Cerebellar cortex (tissue), 1 donor: ENCODE data around the gene EXOSC3.
"Not testable (repeated sequence)": the region's sequence is repeated elsewhere in the genome, so short reads cannot be mapped to it uniquely, and the experiment has no call there.

Experiments used
- DNase-seq: peaks from one replicate; pipeline ENCODE4 v3.0.0-alpha.2; 2015; ENCODE audit warnings: low spot score

The EXOSC3 gene

DNA sequence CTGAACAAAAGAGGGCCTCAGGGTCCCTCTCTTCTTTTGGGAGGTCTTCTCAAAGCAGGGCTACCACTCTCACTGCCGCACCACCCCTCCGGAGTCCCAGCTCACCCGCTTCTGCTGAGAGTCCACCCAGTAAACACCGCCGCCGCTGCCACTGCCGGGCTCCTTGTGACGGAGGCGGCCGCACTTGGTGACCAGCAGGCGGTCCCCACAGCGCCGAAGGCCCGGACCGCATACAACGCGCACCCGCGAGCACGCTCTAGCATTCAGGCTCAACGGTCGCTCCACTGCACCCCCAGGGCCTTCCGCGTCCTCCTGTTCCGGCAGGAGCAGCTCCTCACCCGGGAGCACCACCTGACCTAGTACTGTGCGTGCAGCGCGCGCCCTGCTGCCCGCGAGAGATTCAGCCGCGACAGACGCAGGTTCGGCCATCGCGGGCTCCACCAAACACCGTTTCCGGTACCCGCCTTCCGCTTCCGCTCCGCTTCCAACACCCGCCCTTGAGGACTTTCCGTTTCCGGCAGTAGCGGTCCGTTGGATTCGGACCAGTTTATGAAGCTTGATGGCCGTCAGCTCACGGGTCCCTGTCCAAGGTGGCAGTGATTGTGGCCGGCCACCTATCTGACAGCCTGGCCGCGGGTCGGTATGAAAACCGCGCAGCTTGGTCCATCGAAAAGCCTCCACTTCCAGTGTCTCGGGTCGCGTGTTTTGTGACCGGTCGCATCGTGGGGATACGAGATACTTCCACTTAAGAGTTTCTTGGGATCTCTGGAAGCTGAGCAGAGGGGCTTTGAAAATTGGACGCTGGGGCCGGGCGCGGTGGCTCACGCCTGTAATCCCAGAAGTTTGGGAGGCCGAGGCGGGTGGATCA is at the start of gene EXOSC3:
Gene EXOSC3 (minus strand): TSS at position 449 of the 868 bp plus-strand sequence. CDS start 20 bp downstream, at position 429.
- DNase-seq = peak; percentile 95

DNA sequence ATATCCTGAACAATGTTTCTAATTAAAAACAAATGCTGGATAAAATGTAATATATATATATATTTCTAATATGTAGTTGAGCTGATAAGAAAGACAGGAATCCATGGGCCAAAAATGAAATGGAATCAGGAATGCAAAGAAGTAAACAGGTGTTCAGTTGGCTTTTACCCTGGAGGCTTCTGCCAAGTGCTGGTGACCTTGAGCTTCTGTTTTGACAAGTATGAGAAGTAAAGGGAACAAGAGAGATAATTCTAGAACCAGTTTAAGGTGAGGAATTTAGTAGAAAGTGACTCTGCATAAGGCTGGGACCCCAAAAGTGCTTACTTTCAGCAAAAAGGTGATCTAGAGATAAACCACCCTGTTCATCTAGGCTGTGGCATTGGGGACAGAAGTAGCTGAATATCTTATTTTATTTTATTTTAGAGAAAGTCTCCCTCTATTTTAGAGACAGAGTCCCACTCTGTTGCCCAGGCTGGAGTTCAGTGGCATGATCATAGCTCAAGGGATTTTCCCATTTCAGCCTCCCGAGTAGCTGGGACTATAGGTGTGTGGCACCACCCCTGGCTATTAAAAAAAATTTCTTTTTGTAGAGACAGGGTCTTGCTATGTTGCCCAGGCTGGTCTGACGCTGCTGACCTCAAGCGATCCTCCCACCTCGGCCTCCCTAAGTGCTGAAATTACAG is 42.8 kb upstream of the EXOSC3 start:
- DNase-seq = no peak

GRCh38 chr9:37825174-37825573 is 40.3 kb upstream of the EXOSC3 start:
- DNase-seq = not testable (repeated sequence)

GRCh38 chr9:37820142-37820541 is 35.3 kb upstream of the EXOSC3 start:
- DNase-seq = no peak

DNA sequence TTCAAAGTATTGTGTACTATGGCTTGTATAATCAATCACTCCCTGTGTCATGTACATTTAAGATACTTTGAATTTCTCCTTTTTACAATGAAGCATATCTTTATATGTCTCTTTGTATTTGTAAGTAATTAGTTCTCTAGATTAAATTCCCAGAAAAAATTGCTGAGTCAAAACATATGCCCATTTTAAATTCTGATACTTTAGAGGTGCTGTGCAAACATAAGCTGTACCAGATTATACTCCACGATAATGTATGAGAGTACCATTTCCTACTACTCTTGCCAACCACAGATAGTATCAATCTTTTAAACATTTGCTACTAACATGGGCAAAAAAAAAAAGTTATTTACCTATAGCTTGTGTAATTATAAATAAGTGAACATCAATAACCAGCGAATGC is 34.0 kb upstream of the EXOSC3 start:
- DNase-seq = no peak

GRCh38 chr9:37812773-37813379 is 28.0 kb upstream of the EXOSC3 start:
- DNase-seq = no peak

GRCh38 chr9:37811906-37812476 is 27.1 kb upstream of the EXOSC3 start:
- no peak for DNase-seq

- DNase-seq = not testable (repeated sequence)
These were observed 24.8 kb upstream of the EXOSC3 start for GRCh38 chr9:37809676-37810075.

DNA sequence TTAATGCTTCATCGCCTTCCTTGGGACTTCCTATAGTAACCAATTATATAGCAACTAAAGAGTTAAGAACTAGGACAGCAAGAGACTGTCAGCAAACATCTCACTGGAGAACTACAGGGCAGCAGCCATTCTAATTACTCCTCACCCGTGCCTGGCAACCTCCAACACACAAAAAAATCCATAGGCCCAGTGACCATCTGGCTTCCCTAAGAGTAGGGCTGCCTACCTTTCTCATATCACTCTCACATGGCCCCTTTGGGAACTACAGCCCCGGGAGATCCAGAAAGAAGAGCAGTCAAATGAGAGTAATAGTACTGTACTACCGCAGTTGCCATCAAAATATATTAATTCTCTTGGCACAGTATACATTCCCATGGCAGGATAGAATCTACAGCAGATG is 21.4 kb upstream of the EXOSC3 start:
- no peak for DNase-seq

DNA sequence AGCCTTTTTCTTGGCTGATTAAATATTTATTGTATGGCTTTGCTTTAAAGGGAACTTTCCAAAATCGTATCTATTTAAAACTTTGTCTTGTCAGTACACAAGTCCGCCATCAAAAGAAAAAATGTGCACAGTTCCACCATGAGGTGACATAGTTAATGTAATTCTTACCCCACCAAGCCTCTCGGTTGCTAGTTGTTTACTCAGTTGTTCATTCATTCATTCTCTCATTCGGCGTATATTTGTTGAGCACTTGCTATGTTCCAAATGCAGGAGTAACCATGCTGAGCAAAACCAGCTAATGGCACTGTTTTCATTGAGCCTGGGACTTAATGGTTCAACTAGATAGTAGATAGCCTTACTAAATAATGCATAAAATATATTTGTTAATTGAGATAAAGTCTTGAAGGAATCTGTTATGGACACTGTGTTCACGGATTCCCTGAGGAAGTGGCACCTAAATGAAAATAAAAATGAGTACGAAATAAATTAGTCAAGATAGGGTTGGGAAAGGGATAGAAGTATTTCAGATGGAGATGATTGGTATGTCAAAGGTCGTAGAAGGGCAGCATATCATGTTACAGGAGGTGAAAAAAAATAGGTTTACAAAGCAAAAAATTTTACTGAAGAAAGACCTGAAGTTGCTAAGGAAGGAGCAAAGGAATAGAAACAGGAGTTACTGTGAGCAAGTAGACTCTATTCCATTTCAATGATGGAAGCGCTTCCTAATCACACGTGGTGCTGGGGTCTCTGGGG is 17.3 kb upstream of the EXOSC3 start:
- DNase-seq = no peak

- DNase-seq = no peak
These were observed 16.5 kb upstream of the EXOSC3 start for GRCh38 chr9:37801287-37801850.

GRCh38 chr9:37800631-37801286 is 15.9 kb upstream of the EXOSC3 start, which contains the start of gene DCAF10:
DCAF10 (plus strand) TSS chr9:37800797; CDS start chr9:37800867, 70 bp downstream.
- DNase-seq = peak; percentile 79

DNA sequence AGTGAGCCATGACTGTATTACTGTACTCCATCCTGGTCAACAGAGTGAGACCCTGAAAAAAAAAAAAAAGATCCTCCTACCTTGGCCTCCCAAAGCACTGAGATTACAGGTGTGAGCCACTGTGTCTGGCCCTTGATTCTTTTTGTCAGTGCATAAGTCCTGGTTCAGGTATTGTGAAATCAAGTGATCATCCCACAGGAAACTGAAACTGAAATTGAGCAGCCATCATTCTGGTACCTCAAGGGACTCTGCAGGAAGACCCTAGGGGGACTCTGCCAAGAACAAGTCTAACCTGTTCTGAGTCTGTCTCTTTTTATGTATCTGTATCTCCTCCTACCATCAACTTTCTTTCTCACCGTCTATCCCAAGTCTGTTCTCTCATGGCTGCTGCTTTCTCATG is 13.8 kb upstream of the EXOSC3 start:
- no peak for DNase-seq

- no peak for DNase-seq
These were observed 11.4 kb upstream of the EXOSC3 start for GRCh38 chr9:37796232-37796631.

DNA sequence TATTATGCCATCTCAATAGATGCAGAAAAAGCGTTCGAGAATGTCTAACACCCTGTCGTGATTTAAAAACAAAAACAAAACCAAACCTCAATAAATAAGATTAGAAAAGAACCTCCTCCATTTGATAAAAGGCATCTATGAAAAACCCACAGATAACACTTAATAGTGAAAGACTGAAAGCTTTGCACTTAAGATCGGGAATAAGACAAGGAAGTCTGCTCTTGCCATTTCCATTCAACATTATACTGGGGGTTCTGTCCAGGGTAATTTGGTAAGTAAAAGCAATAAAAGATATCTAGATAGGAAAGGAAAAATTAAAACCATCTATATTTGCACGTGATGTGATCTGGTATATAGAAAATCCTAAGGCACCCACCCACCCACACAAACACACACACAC is 7.3 kb upstream of the EXOSC3 start:
- no peak for DNase-seq

GRCh38 chr9:37790096-37790495 is 5.2 kb upstream of the EXOSC3 start:
- DNase-seq = no peak

- DNase-seq = no peak
These were observed 3.5 kb upstream of the EXOSC3 start for GRCh38 chr9:37788332-37788731.

DNA sequence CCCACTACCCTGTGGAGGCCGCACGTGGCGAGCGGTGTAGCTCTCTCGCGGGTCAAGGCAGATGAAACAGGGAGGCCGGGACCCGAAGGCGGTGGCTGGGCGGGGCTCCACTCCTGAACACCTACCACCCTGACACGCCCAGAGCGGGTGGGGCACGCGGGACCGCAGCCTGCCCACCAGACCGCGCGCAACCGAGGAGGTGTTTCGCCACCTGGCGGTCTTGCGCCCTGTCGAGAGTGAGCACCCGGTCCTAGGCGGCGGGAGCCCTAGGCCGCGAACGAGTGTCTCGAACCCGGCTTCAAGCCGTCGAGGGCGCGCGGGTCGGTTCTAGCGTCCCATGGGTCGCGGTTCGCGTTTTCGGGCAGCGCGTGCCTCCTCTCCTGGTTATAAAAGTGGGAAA is 2.2 kb upstream of the EXOSC3 start:
- DNase-seq = no peak

DNA sequence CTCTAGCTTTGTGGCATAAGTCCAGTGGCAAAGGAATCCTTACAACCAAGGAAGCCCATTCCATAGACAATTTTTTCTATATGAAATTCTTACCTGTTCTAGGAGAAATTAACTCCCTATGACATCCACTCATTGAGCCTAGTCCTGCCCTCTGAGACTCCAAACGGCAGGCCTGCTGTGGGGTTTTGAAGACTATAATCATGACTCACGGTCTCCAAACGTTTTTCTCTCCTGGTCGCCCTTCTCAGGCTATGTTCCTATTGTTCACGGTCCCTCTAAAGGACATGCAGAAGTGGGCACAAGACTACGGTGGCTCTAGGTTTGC is 611 bp downstream of the EXOSC3 start:
- DNase-seq = no peak

DNA sequence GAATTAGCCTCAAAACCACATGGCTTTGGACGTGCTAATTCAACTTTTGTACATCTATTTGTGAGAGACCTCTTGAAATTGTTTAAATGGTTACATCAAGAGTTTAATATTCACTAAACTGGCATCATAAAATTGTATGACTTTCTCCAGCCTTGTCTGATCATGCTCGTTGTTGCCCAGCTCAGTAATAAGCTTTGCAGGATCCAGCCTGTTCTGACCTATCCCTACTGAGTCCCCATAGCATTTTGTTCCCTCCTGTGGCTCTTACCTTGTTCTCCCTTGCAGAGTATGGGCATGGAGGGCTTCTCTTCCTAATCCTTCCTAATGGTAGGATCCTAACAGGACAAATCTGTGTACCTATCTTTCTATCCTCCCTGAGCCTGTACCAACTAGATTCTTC is 6.3 kb downstream of the EXOSC3 start:
- DNase-seq = no peak

GRCh38 chr9:37776328-37776727 is 8.5 kb downstream of the EXOSC3 start:
- no peak for DNase-seq
